ENCODE measurements around the gene CNDP2. TPM values are rescaled to one million over a fixed set of nuclear protein-coding genes. Genes with fewer than 3 reads are reported as not detected.
"Not testable (repeated sequence)": the region's sequence is repeated elsewhere in the genome, so short reads cannot be mapped to it uniquely, and the experiment has no call there.

CNDP2 gene
- total RNA-seq, 1 donor from 2014 or later = 177 TPM

DNA sequence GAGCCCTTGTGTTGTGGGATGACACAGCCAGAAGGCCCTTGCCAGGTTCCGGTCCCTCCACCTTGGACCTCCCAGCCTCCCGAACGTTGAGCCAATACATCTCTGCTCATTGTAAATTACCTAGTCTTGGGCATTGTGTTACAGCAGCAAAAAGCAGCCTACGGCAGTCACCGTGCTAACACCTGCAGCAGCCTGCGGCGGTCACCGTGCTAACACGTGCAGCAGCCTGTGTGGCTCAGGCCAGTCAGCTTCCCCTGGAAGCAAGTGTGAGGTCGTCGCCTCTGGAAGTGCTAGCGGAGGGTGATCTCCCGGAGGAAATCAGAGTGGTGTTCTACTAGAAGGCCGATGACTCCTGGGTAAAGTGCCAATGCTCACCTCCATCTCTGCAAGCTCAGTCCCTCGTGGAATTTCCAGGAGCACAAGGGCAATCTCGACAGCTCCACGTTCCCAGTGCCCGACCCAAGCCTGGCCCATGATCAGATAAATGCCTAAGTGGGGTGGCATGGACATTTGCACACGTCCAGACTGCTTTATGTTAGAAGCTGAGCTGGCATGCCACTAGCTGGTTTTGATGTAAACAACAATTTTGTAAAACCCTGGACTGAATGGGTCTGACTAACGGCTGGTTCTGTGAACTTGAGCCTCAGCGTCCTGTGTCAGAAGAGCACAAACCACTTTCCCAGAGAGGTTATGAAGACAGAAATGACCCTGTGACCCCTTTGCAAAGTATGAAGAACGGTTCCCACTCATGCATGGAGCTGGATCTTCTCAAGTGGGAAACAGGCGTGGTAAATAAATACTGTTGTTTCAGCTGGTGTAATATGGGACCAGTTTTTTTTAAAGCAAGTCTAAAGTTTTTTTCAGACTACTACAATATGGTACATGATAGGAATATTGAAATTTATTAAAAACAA lies 26.7 kb downstream of the CNDP2 start:
- Mint-ChIP-seq H3K4me3 (no peak overlapping the region), H3K9me3 (no peaks in the 10 kb centered on the region), H3K36me3 (ENCODE audit: low read depth) (peaks cover 32% of the 10 kb centered on the region), H3K27ac (no peak overlapping the region), H3K4me1 (peaks cover 4% of the 10 kb centered on the region), H3K27me3 (peaks cover 9% of the 10 kb centered on the region)
- no peak for DNase-seq
- intact Hi-C loops (cut with micrococcal nuclease) = no loop called here

DNA sequence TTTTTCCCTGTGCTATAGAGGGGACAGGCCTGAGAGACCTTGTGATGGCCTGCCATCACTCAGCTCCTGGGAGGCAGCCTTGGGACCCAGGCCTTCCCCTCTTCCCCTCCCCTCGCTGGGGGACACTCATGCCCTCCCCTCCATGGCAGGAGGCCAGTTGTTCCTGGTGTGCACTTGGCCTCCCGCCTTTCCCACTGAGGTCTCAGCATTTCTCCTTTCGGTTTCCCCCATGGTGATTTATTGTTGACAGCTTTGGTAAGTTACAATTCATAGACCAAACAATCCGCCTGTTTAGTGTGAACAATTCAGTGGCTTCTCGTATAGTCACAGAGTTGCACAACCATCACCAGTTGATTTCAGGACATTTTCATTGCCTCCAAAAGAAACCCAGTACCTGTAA lies 27.9 kb downstream of the CNDP2 start:
- Mint-ChIP-seq H3K9me3 (no peaks in the 10 kb centered on the region), H3K4me3 (no peak overlapping the region), H3K27me3 (peaks cover 12% of the 10 kb centered on the region), H3K4me1 (peaks cover 4% of the 10 kb centered on the region), H3K27ac (no peak overlapping the region), H3K36me3 (ENCODE audit: low read depth) (peaks cover 27% of the 10 kb centered on the region)
- intact Hi-C loops (cut with micrococcal nuclease) = no loop called here
- no peak for DNase-seq

DNA sequence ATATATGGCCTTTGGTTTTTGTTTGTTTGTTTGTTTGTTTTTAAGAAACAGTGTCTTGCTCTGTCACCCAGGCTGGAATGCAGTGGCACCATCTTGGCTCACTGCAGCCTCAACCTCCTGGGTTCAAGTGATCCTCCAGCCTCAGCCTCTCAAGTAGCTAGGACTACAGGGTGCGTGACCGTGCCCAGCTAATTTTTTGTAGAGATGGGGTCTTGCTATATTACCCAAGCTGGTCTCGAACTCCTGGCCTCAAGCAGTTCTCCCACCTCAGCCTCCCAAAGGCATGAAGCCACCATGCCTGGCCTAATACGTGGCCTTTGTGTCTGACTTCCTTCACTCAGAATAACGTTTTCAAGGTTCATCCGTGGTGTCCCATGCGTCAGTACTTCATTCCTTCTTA lies 28.8 kb downstream of the CNDP2 start:
- H3K27ac Mint-ChIP-seq; H3K4me3 Mint-ChIP-seq; intact Hi-C loops (cut with micrococcal nuclease); H3K4me1 Mint-ChIP-seq; H3K9me3 Mint-ChIP-seq; DNase-seq: not testable (repeated sequence)
- H3K27me3 Mint-ChIP-seq = peaks cover 12% of the 10 kb centered on the region
- H3K36me3 Mint-ChIP-seq (ENCODE audit: low read depth) = peaks cover 21% of the 10 kb centered on the region

DNA sequence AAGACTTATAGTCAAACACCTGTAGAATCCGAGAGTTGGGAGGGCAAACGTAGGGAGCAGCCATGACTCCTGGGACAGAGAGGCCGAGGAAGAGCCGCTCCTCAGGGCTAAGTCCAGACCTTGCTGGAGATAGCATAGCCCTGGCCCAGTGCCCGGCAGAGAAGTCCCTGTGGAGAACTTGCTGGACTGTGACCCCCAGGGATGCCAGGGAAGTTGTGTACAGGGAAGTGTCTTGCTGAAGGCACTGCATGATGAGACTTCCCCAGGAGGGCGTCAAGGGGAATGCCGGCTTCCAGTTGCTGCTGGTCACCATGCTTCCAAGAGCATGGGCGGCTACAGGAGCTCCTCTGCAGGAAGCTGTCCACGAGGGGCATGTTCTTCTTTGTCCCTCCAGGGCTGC lies 29.6 kb downstream of the CNDP2 start:
- no peak for DNase-seq
- Mint-ChIP-seq H3K36me3 (ENCODE audit: low read depth) (peaks cover 14% of the 10 kb centered on the region), H3K4me1 (peaks cover 4% of the 10 kb centered on the region), H3K9me3 (no peaks in the 10 kb centered on the region), H3K27ac (no peak overlapping the region), H3K27me3 (peaks cover 12% of the 10 kb centered on the region), H3K4me3 (no peak overlapping the region)
- intact Hi-C loops (cut with micrococcal nuclease) = no loop called here

DNA sequence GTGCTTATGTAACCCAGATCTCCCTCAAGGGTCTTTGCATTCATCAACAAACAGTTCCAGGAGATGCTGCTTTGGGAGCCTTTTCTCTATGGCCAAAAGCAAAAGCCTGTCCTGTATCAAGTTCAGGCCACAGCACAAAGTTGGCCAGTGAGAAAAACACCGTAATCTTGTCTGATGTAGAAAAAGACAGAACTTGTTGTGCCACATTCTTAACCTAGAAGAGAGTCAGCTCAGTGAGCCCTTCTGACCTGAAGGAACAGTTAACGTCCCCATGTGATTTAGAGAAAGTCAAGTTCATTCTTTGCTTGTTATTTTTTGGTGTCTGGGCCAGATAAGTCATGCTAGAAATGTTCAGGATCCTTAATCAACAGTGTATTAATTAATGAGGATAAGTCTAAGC lies 30.3 kb downstream of the CNDP2 start:
- no peak for DNase-seq
- Mint-ChIP-seq H3K4me1 (peaks cover 4% of the 10 kb centered on the region), H3K27me3 (peaks cover 12% of the 10 kb centered on the region), H3K9me3 (no peaks in the 10 kb centered on the region), H3K27ac (no peak overlapping the region), H3K36me3 (ENCODE audit: low read depth) (peaks cover 8% of the 10 kb centered on the region), H3K4me3 (no peak overlapping the region)
- intact Hi-C loops (cut with micrococcal nuclease) = no loop called here

DNA sequence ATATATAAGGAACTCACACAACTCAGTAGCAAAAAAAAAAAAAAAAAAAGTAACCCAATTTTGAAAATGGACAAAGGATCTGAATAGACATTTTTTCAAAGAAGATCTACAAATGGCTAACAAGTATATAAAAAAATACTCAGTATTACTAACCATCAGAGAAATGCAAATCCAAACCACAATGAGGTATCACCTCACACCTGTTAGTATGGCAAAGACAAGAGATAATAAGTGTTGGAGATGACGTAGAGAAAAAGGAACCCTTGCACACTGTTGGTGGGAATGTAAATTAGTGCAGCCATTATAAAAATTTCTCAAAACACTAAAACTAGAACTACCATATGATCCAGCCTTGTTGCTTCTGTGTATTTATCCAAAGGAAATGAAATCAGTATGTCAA lies 32.3 kb downstream of the CNDP2 start:
- no peak overlapping the region for H3K27ac Mint-ChIP-seq
- H3K4me3 Mint-ChIP-seq = no peak overlapping the region
- DNase-seq = no peak
- intact Hi-C loops (cut with micrococcal nuclease) = no loop called here
- H3K27me3 Mint-ChIP-seq = peaks cover 14% of the 10 kb centered on the region
- H3K4me1 Mint-ChIP-seq = peaks cover 4% of the 10 kb centered on the region
- H3K9me3 Mint-ChIP-seq = no peaks in the 10 kb centered on the region
- peaks cover 3% of the 10 kb centered on the region for H3K36me3 Mint-ChIP-seq (ENCODE audit: low read depth)

DNA sequence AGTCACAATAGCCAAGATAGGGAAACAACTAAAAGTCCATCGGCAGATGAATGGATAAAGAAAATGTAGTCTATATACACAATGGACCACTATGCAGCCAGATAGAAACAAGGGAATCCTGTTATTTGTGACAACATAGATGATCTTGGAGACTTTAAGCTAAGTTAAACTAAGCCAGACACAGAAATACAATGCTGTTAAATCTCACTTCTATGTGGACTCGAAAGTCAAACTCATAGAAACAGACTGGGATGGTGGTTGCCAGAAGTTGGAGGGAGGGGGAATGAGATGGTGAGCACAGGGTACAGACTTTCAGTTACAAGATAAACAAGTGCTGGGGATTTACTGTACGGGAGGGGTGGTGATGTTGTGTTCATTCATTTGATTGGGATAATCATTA lies 32.8 kb downstream of the CNDP2 start:
- Mint-ChIP-seq H3K9me3 (no peaks in the 10 kb centered on the region), H3K4me3 (no peak overlapping the region), H3K4me1 (peaks cover 4% of the 10 kb centered on the region), H3K36me3 (ENCODE audit: low read depth) (peaks cover 3% of the 10 kb centered on the region), H3K27ac (no peak overlapping the region), H3K27me3 (peaks cover 14% of the 10 kb centered on the region)
- intact Hi-C loops (cut with micrococcal nuclease) = no loop called here
- DNase-seq = no peak

DNA sequence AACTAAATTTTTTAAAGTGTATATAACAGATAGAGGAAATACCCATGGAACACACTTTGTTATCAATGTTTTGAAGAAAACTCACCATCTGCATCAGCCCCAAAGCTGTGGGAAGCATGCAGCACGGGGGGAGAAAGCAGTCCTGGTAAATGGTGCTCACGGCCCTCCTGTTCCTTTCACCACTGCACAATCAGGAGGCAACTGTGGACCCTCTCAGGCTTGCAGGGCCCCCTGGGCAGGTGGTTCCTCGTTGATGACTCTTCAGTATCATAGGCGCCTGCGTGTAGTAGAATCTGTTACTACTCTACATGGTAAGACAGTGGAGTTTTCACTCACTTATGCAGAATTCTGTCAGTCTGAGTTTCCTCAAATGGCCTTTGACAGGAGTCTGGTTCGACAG lies 33.2 kb downstream of the CNDP2 start:
- no peak overlapping the region for H3K4me3 Mint-ChIP-seq
- no peak for DNase-seq
- H3K4me1 Mint-ChIP-seq = no peaks in the 10 kb centered on the region
- H3K9me3 Mint-ChIP-seq = no peaks in the 10 kb centered on the region
- H3K27me3 Mint-ChIP-seq = peaks cover 14% of the 10 kb centered on the region
- peaks cover under 1% of the 10 kb centered on the region for H3K36me3 Mint-ChIP-seq (ENCODE audit: low read depth)
- no peak overlapping the region for H3K27ac Mint-ChIP-seq
- intact Hi-C loops (cut with micrococcal nuclease) = no loop called here

DNA sequence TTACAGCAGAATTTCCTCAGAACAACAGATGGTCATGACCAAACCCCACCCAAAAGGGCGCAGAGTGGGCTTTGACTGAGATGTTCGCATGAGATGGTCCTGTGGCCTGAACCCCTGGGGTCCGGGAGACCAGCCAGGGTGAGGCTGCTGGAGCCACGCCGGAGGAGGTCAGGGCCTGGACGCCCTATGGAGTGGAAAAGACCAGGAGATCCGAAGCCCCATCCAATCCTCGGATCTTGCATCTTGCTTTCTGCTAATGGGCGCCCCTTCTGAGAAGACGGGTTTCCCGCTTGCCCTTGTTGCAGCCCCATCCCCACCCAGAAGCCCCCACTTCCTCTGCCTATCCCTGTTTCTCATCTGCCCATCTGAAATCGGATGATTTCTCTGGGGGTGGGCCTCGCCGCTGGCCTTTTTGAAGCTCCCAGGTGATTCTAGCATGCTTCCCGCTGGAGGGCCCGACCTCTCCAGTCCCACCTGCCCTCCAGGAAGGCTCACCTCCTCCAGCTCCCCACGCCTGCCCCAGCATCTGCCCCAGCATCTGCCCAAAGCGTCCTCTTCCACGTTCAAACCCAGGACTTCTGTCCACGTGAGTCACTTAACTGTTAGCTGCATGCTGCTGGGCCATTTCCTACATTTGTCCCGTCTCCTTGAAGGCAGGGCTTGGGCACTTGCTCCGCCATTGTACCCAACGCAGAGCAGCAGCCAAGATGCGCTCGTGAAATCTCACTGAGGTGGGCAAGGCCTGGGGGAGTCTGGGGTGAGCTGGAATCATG lies 33.8 kb downstream of the CNDP2 start:
- Mint-ChIP-seq H3K4me1 (no peaks in the 10 kb centered on the region), H3K9me3 (no peaks in the 10 kb centered on the region), H3K4me3 (no peak overlapping the region), H3K36me3 (ENCODE audit: low read depth) (no peaks in the 10 kb centered on the region), H3K27me3 (peaks cover 14% of the 10 kb centered on the region), H3K27ac (no peak overlapping the region)
- intact Hi-C loops (cut with micrococcal nuclease) = no loop called here
- no peak for DNase-seq

DNA sequence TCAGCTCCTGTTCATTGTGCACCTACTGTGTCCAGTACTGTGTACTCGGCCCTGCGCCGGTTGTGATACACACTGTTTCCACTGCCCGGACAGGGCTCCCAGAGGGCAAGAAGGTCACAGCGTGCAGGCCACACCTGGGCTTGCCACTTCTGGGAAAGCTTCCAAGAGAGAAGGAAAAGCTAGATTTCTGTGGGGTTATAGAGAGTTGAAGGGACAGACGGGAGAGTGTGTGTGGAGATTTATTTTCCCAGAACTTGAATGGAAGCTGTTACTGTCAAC lies 34.4 kb downstream of the CNDP2 start:
- DNase-seq = no peak
- no peak overlapping the region for H3K4me3 Mint-ChIP-seq
- no peaks in the 10 kb centered on the region for H3K36me3 Mint-ChIP-seq (ENCODE audit: low read depth)
- H3K9me3 Mint-ChIP-seq = no peaks in the 10 kb centered on the region
- H3K27ac Mint-ChIP-seq = no peak overlapping the region
- intact Hi-C loops (cut with micrococcal nuclease) = no loop called here
- H3K4me1 Mint-ChIP-seq = no peaks in the 10 kb centered on the region
- peaks cover 14% of the 10 kb centered on the region for H3K27me3 Mint-ChIP-seq

DNA sequence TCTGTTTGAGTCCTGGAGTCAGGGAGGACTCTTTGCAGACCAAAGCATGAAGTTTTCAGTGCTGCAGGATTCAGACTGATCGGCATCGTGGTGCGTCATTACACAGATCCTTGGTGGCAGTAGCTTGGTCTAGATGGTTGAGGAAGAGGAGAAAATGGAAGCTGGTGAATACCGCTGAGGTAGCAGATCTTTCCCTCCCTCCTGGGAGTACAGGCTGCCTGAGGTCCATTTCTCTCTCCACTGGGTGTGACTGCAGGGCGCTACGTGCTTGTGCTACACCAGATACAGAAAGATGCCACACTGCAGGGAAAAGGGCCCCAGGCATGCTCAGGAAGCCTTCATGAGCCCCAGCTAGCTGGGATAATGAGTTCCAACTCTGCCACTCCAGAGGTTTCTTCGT lies 34.9 kb downstream of the CNDP2 start:
- no peaks in the 10 kb centered on the region for H3K36me3 Mint-ChIP-seq (ENCODE audit: low read depth)
- H3K4me3 Mint-ChIP-seq = no peak overlapping the region
- peaks cover 14% of the 10 kb centered on the region for H3K27me3 Mint-ChIP-seq
- H3K9me3 Mint-ChIP-seq = no peaks in the 10 kb centered on the region
- no peak overlapping the region for H3K27ac Mint-ChIP-seq
- DNase-seq = no peak
- intact Hi-C loops (cut with micrococcal nuclease) = no loop called here
- H3K4me1 Mint-ChIP-seq = no peaks in the 10 kb centered on the region

DNA sequence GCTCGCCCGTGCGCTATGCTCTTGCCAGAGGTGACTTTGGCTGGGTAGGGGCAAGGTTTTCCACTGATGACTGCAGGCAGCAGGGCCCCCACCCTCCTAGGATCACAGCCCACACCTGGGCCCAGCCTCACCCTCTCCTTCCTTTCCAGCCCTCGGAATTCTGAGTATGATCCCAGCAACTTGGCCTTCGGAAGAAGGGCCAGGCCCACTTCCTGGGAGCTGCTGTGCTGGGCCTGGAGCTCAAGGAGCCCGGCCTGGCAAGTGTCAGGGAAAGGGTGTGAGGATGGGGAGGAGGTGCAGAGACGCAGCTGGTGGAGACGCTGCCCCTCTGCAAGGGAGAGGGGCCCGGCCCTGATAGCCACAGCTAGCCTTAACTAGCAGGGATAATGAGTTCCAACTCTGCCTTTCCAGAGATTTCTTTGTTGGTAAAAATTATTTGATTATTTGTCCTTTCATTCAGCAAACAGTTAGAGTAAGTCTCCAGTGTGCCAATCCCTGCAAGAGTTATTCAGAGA lies 36.4 kb downstream of the CNDP2 start:
- Mint-ChIP-seq H3K27me3 (peaks cover 16% of the 10 kb centered on the region), H3K4me3 (no peak overlapping the region), H3K4me1 (no peaks in the 10 kb centered on the region), H3K36me3 (ENCODE audit: low read depth) (no peaks in the 10 kb centered on the region), H3K27ac (no peak overlapping the region), H3K9me3 (no peaks in the 10 kb centered on the region)
- DNase-seq = no peak
- intact Hi-C loops (cut with micrococcal nuclease) = no loop called here

DNA sequence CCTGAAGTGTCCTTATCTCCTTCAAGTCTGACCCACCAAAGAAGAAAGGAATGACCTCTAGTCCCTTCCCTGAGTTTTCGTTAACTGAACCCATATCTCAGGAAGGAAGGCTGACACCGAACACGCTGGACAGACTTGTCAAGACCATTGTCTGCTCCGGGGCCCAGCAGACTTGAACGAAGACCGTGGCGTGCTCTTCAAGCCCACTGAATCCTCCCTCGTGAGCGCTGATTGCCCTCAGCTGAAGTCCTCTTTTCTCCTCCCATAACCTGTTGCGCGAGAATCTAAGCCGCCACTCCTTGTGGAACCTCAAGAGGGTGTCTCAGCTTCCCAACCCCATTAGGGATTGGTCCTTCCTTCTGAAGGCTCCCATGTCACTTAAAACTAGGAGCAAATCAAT lies 37.5 kb downstream of the CNDP2 start:
- no peak for DNase-seq
- H3K27ac Mint-ChIP-seq = no peak overlapping the region
- no peak overlapping the region for H3K4me3 Mint-ChIP-seq
- no peaks in the 10 kb centered on the region for H3K36me3 Mint-ChIP-seq (ENCODE audit: low read depth)
- H3K27me3 Mint-ChIP-seq = peaks cover 12% of the 10 kb centered on the region
- H3K4me1 Mint-ChIP-seq = no peaks in the 10 kb centered on the region
- H3K9me3 Mint-ChIP-seq = no peaks in the 10 kb centered on the region
- intact Hi-C loops (cut with micrococcal nuclease) = no loop called here

DNA sequence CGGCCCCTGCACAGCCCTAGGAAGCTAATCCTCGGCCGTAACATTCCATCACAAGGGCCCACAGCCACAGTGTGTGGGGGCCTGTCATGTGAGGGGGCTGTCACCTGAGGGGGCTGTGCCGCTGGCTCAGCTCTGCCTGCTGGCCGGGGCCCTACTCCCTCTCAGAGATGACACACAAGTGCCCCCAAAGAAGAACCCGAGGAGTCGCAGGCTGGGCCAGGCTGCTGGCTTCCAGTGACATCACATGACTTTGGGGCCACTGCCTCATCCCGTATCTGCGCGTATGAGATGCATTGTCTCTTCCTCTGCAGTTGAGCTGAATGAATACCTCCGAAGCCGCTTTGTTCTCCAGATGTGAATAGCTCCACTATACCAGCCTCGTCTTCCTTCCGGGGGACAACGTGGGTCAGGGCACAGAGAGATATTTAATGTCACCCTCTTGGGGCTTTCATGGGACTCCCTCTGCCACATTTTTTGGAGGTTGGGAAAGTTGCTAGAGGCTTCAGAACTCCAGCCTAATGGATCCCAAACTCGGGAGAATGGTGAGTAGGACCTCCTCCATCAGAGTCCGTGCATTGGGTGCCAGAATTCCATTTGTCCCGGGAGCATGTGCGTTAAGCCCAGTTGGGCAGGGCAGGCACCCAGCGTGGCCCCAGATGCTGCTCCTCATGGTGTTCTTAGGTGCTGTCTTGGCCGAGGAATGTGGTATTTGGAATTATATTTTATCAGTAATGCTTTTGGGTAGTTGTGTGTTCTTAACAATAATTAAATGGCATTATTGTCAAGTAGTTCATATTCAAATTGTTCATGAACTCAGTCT lies 38.2 kb downstream of the CNDP2 start, which contains the start of gene CNDP1:
TSS of gene CNDP1 (plus strand) at position 351 of the 820 bp plus-strand sequence. CDS start at position 519, 168 bp downstream.
- Mint-ChIP-seq H3K4me1 (no peaks in the 10 kb centered on the region), H3K27me3 (peaks cover 10% of the 10 kb centered on the region), H3K4me3 (no peak within 1 kb of the TSS), H3K27ac (no peak within 1 kb of the TSS), H3K9me3 (no peaks in the 10 kb centered on the region), H3K36me3 (ENCODE audit: low read depth) (no peaks in the 10 kb centered on the region)
- DNase-seq = no peak
- intact Hi-C loops (cut with micrococcal nuclease) = no loop called here
